ENCODE data around the gene CHD6.

DNA sequence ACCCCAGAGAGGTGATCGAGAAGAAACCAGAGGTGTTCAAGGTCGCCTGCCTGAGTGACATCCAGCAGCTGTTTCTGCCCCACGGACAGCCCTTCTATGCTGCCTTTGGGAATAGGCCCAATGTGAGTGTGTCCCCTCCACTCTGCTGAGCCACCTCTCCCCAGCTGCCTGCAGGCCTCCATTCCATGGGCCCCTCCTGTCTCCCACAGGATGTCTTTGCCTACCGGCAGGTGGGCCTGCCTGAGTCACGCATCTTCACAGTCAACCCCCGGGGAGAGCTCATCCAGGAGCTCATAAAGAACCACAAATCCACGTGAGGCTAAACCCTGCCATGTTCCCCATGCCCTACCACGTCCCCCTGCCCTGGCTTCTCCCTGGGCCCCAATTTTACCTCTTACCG, 259.9 kb downstream of the CHD6 start:
- no peak for TF ChIP-seq EZH2 (IDR thresholded peaks at IDR 0.05)
- no peak for TF ChIP-seq POLR2AphosphoS5 (IDR thresholded peaks at IDR 0.05; ENCODE audit: borderline replicate concordance, low read depth, low read length)
- TF ChIP-seq FOXP2 (optimal IDR thresholded peaks at IDR 0.05; ENCODE audit: control extremely low read depth, extremely low read length, insufficient read depth): no peak

Measured in SK-N-MC (cell line).